Activated CD8-positive, alpha-beta memory T cell treated with anti-CD3 and anti-CD28 coated beads for 24 hours (primary cell): ENCODE results near the gene THBS2.
"Not testable (repeated sequence)": the region's sequence is repeated elsewhere in the genome, so short reads cannot be mapped to it uniquely, and the experiment has no call there.

Experiments
- DNase-seq: peaks from one replicate; pipeline ENCODE4 v3.0.0-alpha.2; 2020

The THBS2 gene

GRCh38 chr6:169271158-169271876 is 17.7 kb upstream of the THBS2 start:
- no peak for DNase-seq

GRCh38 chr6:169270077-169270380 is 16.4 kb upstream of the THBS2 start:
- not testable (repeated sequence) for DNase-seq

GRCh38 chr6:169269180-169270076 is 15.8 kb upstream of the THBS2 start:
- DNase-seq: no peak

GRCh38 chr6:169268276-169268675 is 14.6 kb upstream of the THBS2 start:
- no peak for DNase-seq

- DNase-seq: no peak
These were observed 13.3 kb upstream of the THBS2 start for GRCh38 chr6:169266746-169267591.

GRCh38 chr6:169266261-169266660 is 12.6 kb upstream of the THBS2 start:
- no peak for DNase-seq

- no peak for DNase-seq
These were observed 12.0 kb upstream of the THBS2 start for GRCh38 chr6:169265486-169266131.

- no peak for DNase-seq
These were observed 10.4 kb upstream of the THBS2 start for GRCh38 chr6:169263836-169264608.

- DNase-seq: no peak
These were observed 9.7 kb upstream of the THBS2 start for GRCh38 chr6:169263374-169263773.

GRCh38 chr6:169262602-169263001 is 9.0 kb upstream of the THBS2 start:
- DNase-seq: not testable (repeated sequence)

GRCh38 chr6:169256518-169256917 is 2.9 kb upstream of the THBS2 start:
- DNase-seq: no peak

- DNase-seq: no peak
These were observed 2.4 kb upstream of the THBS2 start for GRCh38 chr6:169256061-169256460.

- no peak for DNase-seq
These were observed 2.0 kb upstream of the THBS2 start for GRCh38 chr6:169255643-169256042.

GRCh38 chr6:169254456-169255316 is 1.0 kb upstream of the THBS2 start:
- DNase-seq: no peak

- DNase-seq: no peak
These were observed 999 bp downstream of the THBS2 start for GRCh38 chr6:169252505-169253189.

GRCh38 chr6:169251822-169252504 is 1.7 kb downstream of the THBS2 start:
- DNase-seq: no peak

- DNase-seq: no peak
These were observed 2.3 kb downstream of the THBS2 start for GRCh38 chr6:169251371-169251802.

- no peak for DNase-seq
These were observed 3.0 kb downstream of the THBS2 start for GRCh38 chr6:169250660-169251059.

GRCh38 chr6:169249057-169249456 is 4.6 kb downstream of the THBS2 start:
- DNase-seq: no peak

- DNase-seq: no peak
These were observed 5.1 kb downstream of the THBS2 start for GRCh38 chr6:169248521-169248971.
